Measurements from ENCODE around the gene TIMM23B. TPM values are rescaled to one million over a fixed set of nuclear protein-coding genes. Genes with fewer than 3 reads are reported as not detected.

Gene TIMM23B, protein sequence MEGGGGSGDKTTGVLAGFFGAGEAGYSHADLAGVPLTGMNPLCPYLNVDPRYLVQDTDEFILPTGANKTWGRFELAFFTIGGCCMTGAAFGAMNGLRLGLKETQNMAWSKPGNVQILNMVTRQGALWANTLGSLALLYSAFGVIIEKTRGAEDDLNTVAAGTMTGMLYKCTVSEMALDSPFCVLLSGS
- 14.4 and 17.4 TPM in 2 replicates for total RNA-seq

DNA sequence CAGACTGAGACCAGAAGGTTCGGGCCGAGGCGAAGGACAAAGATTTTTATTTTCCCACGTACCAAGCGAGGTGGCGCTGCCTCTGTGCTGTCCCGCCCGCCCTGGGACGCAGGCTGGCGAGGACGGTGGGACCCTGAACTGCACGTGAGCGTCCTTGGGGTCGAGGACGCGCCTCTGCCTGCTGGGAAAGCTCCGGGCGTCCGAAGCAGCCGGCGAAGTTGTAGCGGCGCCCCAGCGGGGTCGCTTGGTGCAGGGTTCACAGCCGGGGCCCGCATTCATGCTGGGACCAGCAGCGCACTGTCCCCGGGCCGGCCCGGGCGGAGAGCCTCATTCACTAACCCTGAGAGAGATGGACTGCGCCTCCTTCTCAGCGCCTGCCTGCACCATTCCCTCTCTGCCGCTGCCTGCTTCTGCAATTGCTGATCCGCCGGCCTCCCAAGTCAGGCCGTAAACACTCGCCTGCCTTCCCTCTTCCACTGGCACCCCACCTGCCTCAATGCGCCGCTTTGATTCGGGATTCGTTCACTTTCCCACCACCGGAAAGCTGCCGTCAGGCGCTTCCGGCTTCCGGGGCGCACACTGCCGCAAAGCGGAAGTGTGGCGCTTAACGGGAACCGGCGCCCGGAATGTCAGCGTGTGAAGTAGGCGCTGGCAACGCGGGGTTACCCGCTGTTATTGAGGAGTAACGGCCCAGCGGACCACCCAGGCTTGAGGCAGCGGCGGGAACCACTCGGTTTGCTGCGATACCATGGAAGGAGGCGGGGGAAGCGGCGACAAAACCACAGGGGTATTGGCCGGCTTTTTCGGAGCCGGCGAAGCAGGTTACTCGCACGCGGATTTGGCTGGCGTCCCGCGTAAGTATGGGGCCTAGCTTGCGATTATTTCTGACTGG, at the start of gene TIMM23B, which contains the start of gene PARG:
Gene TIMM23B, plus strand, starts transcription at position 607 of the 892 bp plus-strand sequence. Its CDS starts 142 bp downstream, at position 749.
Gene PARG, minus strand, starts transcription at position 581 of the 892 bp plus-strand sequence. Its CDS starts 302 bp downstream, at position 279.

DNA sequence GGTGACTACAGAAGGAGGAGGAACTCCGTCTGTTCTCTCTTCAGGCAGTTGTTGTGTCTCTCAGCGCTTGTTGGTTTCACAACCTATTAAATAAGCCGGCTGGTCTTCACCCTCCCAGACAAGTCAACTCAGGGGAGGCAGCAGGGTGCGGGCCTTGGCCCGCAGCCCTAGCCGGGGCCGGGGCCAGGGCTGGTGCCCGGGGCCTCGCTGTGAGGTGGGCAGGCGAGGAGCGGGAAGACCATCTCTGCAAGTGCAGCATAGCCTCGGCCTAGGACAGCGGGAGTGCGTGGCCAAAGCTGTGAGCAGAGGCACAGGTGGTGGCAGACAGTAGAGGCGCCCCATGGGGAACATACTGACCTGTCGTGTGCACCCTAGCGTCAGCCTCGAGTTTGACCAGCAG, 46.5 kb downstream of the TIMM23B start, which contains the start of gene AGAP6:
Gene AGAP6, plus strand, starts transcription at position 31 of the 400 bp plus-strand sequence. Its CDS starts 310 bp downstream, at position 341.

Other genes starting within 250 kb of the TIMM23B start
- 0.14 and 0.46 TPM in 2 replicates for gene OGDHL, start 179.7 kb upstream of the TIMM23B start, total RNA-seq
- 30.7 and 38.4 TPM in 2 replicates for gene PARG, start within 50 bp of the TIMM23B start, total RNA-seq
- gene AGAP6, start 46.4 kb downstream of the TIMM23B start, total RNA-seq = 1.7 and 2.0 TPM in 2 replicates
- gene WASHC2A, start 125.9 kb downstream of the TIMM23B start, total RNA-seq = 50.3 and 64.0 TPM in 2 replicates